Caco-2 (cell line): ENCODE data around the gene KRABD2.

Source experiments
- BruUV-seq: library from RNA; stranded (reverse); fragments of 400-500 nt; replicated peaks from 2 replicates; lab custom pipeline; 2021; lab: Mats Ljungman, UMichigan
- CTCF ChIA-PET: fragments of 300-600 bp; sonication (Branson Sonifier 250); formaldehyde crosslinking; loops from one replicate; lab custom pipeline; 2022; ENCODE audit warnings: antibody characterized with exemption; lab: Charles Lee
- POLR2A ChIA-PET: fragments of 300-600 bp; sonication (Branson Sonifier 250); formaldehyde crosslinking; loops from one replicate; lab custom pipeline; 2022; ENCODE audit warnings: antibody characterized with exemption; lab: Charles Lee
- DNase-seq, 2 experiments: peaks; one replicate each; pipeline versions ENCODE4 v3.0.0 to v3.0.0-alpha.2; 2020 to 2022
- H3K27me3 ChIP-seq: replicated peaks from 2 replicates; pipeline ENCODE4 v1.6.0; 2011; ENCODE audit warnings: low read length; ENCODE audit not compliant: control insufficient read depth, insufficient read depth
- H3K36me3 ChIP-seq: 2 replicates; pipeline ENCODE4 v1.5.1; 2011; ENCODE audit warnings: low read length; ENCODE audit not compliant: control insufficient read depth, insufficient read depth
- H3K4me1 ChIP-seq: fragments of 250-450 bp; sonication (Bioruptor Pico); 2 replicates; pipeline ENCODE4 v1.5.1; 2020; ENCODE audit warnings: mild to moderate bottlenecking
- H3K4me3 ChIP-seq: 2 replicates; pipeline ENCODE4 v1.5.1; 2011; ENCODE audit warnings: low read depth, mild to moderate bottlenecking, control low read depth, low read length
- H3K9me3 ChIP-seq: fragments of 250-450 bp; sonication (Bioruptor Pico); 2 replicates; pipeline ENCODE4 v1.5.1; 2020; ENCODE audit warnings: mild to moderate bottlenecking, moderate library complexity
- H3K27ac Mint-ChIP-seq: one replicate; pipeline ENCODE4 v1.8.0; 2022; ENCODE audit warnings: mixed read lengths; ENCODE audit not compliant: unreplicated experiment
- H3K27me3 Mint-ChIP-seq: one replicate; pipeline ENCODE4 v1.8.0; 2022; ENCODE audit warnings: mixed read lengths; ENCODE audit not compliant: insufficient read depth, unreplicated experiment
- H3K36me3 Mint-ChIP-seq: one replicate; pipeline ENCODE4 v1.8.0; 2022; ENCODE audit warnings: mild to moderate bottlenecking, mixed read lengths; ENCODE audit not compliant: insufficient read depth, unreplicated experiment
- H3K4me1 Mint-ChIP-seq: one replicate; pipeline ENCODE4 v1.8.0; 2022; ENCODE audit warnings: low read depth, mixed read lengths; ENCODE audit not compliant: unreplicated experiment
- H3K4me3 Mint-ChIP-seq: one replicate; pipeline ENCODE4 v1.8.0; 2022; ENCODE audit warnings: mild to moderate bottlenecking, moderate library complexity, mixed read lengths; ENCODE audit not compliant: unreplicated experiment
- H3K9me3 Mint-ChIP-seq: one replicate; pipeline ENCODE4 v1.8.0; 2022; ENCODE audit warnings: mixed read lengths; ENCODE audit not compliant: unreplicated experiment
- intact Hi-C: fragments of 100-400 bp; cut with micrococcal nuclease; formaldehyde crosslinking; loops from one replicate; pipeline ENCODE4 v1.10.0; 2022; ENCODE audit not compliant: unreplicated experiment
- TF ChIP-seq, protein P1 (sequence below), 2 experiments: fragments of 200-600 bp in 1 of 2; IDR thresholded peaks; 1 replicate in 1 of 2; 2 replicates in 1 of 2; pipeline versions ENCODE4 v1.5.1 to v1.8.0; 2011 to 2022; ENCODE audit warnings: antibody characterized with exemption in 1 of 2, control low read depth in 1 of 2, inconsistent platforms in 1 of 2, low read depth in 1 of 2, low read length in 1 of 2, mild to moderate bottlenecking in 1 of 2, moderate library complexity in 1 of 2; ENCODE audit not compliant: insufficient read depth in 1 of 2, severe bottlenecking in 1 of 2, unreplicated experiment in 1 of 2

The KRABD2 gene

GRCh38 chr17:8368193-8368592 lies 8.3 kb downstream of the KRABD2 start:
- Histone ChIP-seq H3K27me3 (no peaks in the 10 kb centered on the region), H3K9me3 (no peaks in the 10 kb centered on the region), H3K4me1 (no peaks in the 10 kb centered on the region), H3K36me3 (no peaks in the 10 kb centered on the region), H3K4me3 (no peak overlapping the region)
- no peak overlapping the region for H3K4me3 Mint-ChIP-seq
- H3K9me3 Mint-ChIP-seq, result no peaks in the 10 kb centered on the region
- H3K27me3 Mint-ChIP-seq, result no peaks in the 10 kb centered on the region
- ChIA-PET POLR2A (no interaction called here), CTCF (no interaction called here)
- BruUV-seq, result no TSS peak
- no peak overlapping the region for H3K27ac Mint-ChIP-seq
- intact Hi-C loops, result no loop called here
- no peak for DNase-seq
- H3K36me3 Mint-ChIP-seq, result peaks cover 6% of the 10 kb centered on the region
- TF ChIP-seq, protein P1, sequence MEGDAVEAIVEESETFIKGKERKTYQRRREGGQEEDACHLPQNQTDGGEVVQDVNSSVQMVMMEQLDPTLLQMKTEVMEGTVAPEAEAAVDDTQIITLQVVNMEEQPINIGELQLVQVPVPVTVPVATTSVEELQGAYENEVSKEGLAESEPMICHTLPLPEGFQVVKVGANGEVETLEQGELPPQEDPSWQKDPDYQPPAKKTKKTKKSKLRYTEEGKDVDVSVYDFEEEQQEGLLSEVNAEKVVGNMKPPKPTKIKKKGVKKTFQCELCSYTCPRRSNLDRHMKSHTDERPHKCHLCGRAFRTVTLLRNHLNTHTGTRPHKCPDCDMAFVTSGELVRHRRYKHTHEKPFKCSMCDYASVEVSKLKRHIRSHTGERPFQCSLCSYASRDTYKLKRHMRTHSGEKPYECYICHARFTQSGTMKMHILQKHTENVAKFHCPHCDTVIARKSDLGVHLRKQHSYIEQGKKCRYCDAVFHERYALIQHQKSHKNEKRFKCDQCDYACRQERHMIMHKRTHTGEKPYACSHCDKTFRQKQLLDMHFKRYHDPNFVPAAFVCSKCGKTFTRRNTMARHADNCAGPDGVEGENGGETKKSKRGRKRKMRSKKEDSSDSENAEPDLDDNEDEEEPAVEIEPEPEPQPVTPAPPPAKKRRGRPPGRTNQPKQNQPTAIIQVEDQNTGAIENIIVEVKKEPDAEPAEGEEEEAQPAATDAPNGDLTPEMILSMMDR (IDR thresholded peaks at IDR 0.05; ENCODE audit: insufficient read depth in 1 of 2, low read depth in 1 of 2, low read length in 1 of 2, severe bottlenecking in 1 of 2, unreplicated experiment in 1 of 2), result no peak
- H3K4me1 Mint-ChIP-seq, result no peaks in the 10 kb centered on the region

DNA sequence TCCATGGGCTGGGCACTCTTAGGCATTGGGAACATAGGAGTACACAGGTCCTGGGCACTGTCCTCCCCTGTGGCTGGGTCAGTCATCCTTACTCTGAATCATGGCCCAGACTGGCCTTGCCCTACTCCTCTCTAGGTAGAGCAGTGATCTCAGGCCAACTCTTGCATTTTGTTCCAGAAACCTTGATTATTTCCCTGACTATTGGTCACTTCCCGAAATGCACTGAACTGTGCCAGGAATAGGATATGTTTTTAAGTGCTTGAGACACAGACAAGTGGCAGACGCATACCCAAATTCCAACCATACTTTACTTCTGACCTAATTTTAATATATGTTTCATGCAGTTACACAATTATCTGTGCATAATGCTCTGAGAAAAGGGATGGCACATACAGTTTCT lies 10.3 kb downstream of the KRABD2 start:
- no peak for DNase-seq
- CTCF ChIA-PET, result no interaction called here
- H3K36me3 ChIP-seq, result no peaks in the 10 kb centered on the region
- POLR2A ChIA-PET, result no interaction called here
- Mint-ChIP-seq H3K4me3 (no peak overlapping the region), H3K4me1 (no peaks in the 10 kb centered on the region), H3K27me3 (no peaks in the 10 kb centered on the region), H3K9me3 (no peaks in the 10 kb centered on the region), H3K27ac (no peak overlapping the region), H3K36me3 (peaks cover 6% of the 10 kb centered on the region)
- TF ChIP-seq, protein P1 (IDR thresholded peaks at IDR 0.05; ENCODE audit: insufficient read depth in 1 of 2, low read depth in 1 of 2, low read length in 1 of 2, severe bottlenecking in 1 of 2, unreplicated experiment in 1 of 2), result no peak
- H3K4me3 ChIP-seq, result no peak overlapping the region
- intact Hi-C loops, result no loop called here
- H3K4me1 ChIP-seq, result no peaks in the 10 kb centered on the region
- no peaks in the 10 kb centered on the region for H3K9me3 ChIP-seq
- BruUV-seq, result no TSS peak
- H3K27me3 ChIP-seq, result no peaks in the 10 kb centered on the region

DNA sequence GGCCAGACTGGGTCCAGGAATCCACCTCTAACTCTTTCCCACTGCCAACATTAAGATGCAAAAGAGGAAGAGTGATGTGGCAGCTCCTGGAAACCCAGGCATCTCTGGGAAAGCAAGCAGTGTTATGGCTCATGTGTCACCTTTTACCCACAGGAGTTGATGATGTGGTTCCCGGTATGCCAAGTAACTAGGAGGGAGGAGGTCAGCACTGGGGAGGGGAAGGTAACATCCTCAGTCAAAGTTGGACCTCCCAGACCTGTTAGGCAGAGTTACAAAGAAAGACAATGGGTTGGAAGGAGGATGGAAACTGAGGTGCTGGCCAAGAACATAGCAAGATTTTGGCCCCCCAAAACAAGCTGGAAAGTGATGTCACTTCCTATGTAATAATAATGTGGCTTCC lies 11.4 kb downstream of the KRABD2 start:
- POLR2A ChIA-PET, result no interaction called here
- Mint-ChIP-seq H3K4me1 (peaks cover 2% of the 10 kb centered on the region), H3K9me3 (no peaks in the 10 kb centered on the region), H3K27ac (no peak overlapping the region), H3K36me3 (peaks cover 6% of the 10 kb centered on the region), H3K4me3 (no peak overlapping the region), H3K27me3 (no peaks in the 10 kb centered on the region)
- TF ChIP-seq, protein P1 (IDR thresholded peaks at IDR 0.05; ENCODE audit: insufficient read depth in 1 of 2, low read depth in 1 of 2, low read length in 1 of 2, severe bottlenecking in 1 of 2, unreplicated experiment in 1 of 2), result no peak
- BruUV-seq, result no TSS peak
- no peak overlapping the region for H3K4me3 ChIP-seq
- CTCF ChIA-PET, result no interaction called here
- intact Hi-C loops, result no loop called here
- no peak for DNase-seq
- no peaks in the 10 kb centered on the region for H3K36me3 ChIP-seq
- no peaks in the 10 kb centered on the region for H3K27me3 ChIP-seq
- H3K4me1 ChIP-seq, result no peaks in the 10 kb centered on the region
- H3K9me3 ChIP-seq, result no peaks in the 10 kb centered on the region
